Heart left ventricle (tissue), 16 donors: ENCODE data around the gene PLCB1. TPM values are rescaled to one million over a fixed set of nuclear protein-coding genes. Genes with fewer than 3 reads are reported as not detected.

Experiments
- ATAC-seq, 4 donors: fragments of 200-7000 bp; cut with Tn5 transposase; one replicate each; pipeline ENCODE4 v1.9.1; 2020 to 2022; ENCODE audit warnings: moderate library complexity in 4 of 4, mild to moderate bottlenecking in 3 of 4, moderate number of reproducible peaks in 1 of 4
- DNase-seq, 5 donors: peaks; one replicate each; pipeline ENCODE4 v3.0.0-alpha.2; 2020
- H3K27ac ChIP-seq, 12 donors: fragments of 200-600 bp; sonication (generic) in 4 of 12; one replicate each; pipeline versions ENCODE4 v1.5.0 to v1.8.0; 2016 to 2022; ENCODE audit warnings: mild to moderate bottlenecking in 2 of 12
- H3K27me3 ChIP-seq, 9 donors: fragments of 200-600 bp; sonication (generic) in 2 of 9; one replicate each; pipeline versions ENCODE4 v1.5.1 to v1.8.0; 2016 to 2022; ENCODE audit warnings: mild to moderate bottlenecking in 3 of 9
- H3K36me3 ChIP-seq, 9 donors: fragments of 200-600 bp; sonication (generic) in 2 of 9; one replicate each; pipeline versions ENCODE4 v1.5.0 to v1.8.0; 2018 to 2022; ENCODE audit warnings: mild to moderate bottlenecking in 2 of 9
- H3K4me1 ChIP-seq, 12 donors: fragments of 200-600 bp; sonication (generic) in 4 of 12; one replicate each; pipeline versions ENCODE4 v1.5.0 to v1.8.0; 2016 to 2022; ENCODE audit warnings: mild to moderate bottlenecking in 3 of 12
- H3K4me3 ChIP-seq, 12 donors: fragments of 200-600 bp; sonication (generic) in 4 of 12; one replicate each; pipeline versions ENCODE4 v1.5.0 to v1.8.0; 2017 to 2022; ENCODE audit warnings: mild to moderate bottlenecking in 9 of 12, moderate library complexity in 4 of 12
- H3K9me3 ChIP-seq, 12 donors: fragments of 200-600 bp; sonication (generic) in 4 of 12; one replicate each; pipeline versions ENCODE4 v1.5.0 to v1.8.0; 2016 to 2022; ENCODE audit warnings: mild to moderate bottlenecking in 1 of 12
- POLR2A ChIP-seq, 2 donors: fragments of 450-650 bp; IDR thresholded peaks; one replicate each; pipeline ENCODE4 v1.6.1; 2017; ENCODE audit warnings: antibody characterized with exemption in 2 of 2, mild to moderate bottlenecking in 2 of 2, moderate library complexity in 2 of 2
- WGBS, 4 donors: extraction: QIAGEN DNeasy Blood & Tissue Kit in 2 of 4; methylation state at CpG; one replicate each; pipeline versions ENCODE4 v1.1.5 to v1.1.7; 2013 to 2018; 5-methylcytosine and 5-hydroxymethylcytosine counted together
- intact Hi-C, 10 donors: fragments of 100-400 bp; cut with DNase I; formaldehyde crosslinking; loops; one replicate each; pipeline versions ENCODE4 v1.11.1 to v1.14.2; 2022
- polyA plus RNA-seq, 2 donors: library from polyadenylated mRNA; stranded (reverse); fragments of 200-250 nt; gene quantifications; one replicate each; pipeline ENCODE4 v1.2.3, GENCODE V29; 2013
- total RNA-seq, 9 donors: library from RNA; depleted of rRNA in 2 of 9; stranded (reverse); fragments of >200 nt in 2 of 9; fragmentation: NEBNext Ultra II Directional in 3 of 9; extraction: Animal tissue kit (Norgen Biotek cat#: 25700) in 3 of 9; gene quantifications; one replicate each; pipeline versions ENCODE4 v1.1.0 to v1.2.4, GENCODE V29; 2016 to 2023
- TF ChIP-seq, protein P1 (sequence below), 12 donors: fragments of 200-600 bp; sonication (generic) in 4 of 12; IDR thresholded peaks; one replicate each; pipeline versions ENCODE4 v1.5.0 to v1.8.0; 2018 to 2022; ENCODE audit warnings: antibody characterized with exemption in 12 of 12, mild to moderate bottlenecking in 5 of 12
- donor health status: ischemic (EF 13 %, LVEDD 7.1; RV severe dilation, severe dysfunction).
- donor health status: healthy with polysubstance abuse.
- donor health status: DM: no; HTN: yes; CAD: no.
- donor health status: DM: no; HTN: no; CAD: no.
- donor health status: ischemic (EF 25% LVEDD 6.9; RV normal size, moderate dysfunction).
- donor health status: ischemic (EF 25% LVEDD 5.7; RV mildly dilated, moderate dysfunction).
- donor health status: healthy.
- donor health status: DM: yes; HTN: yes; CAD: no.
- donor health status: ischemic (EF 35%, LVEDD 5.7; RV mildly dilated, moderate dysfunction).
- donor health status: nonischemic (EF 11% LVEDD 7.7; RV severe dilation, severe dysfunction).
- donor health status: DM: yes; HTN: yes; CAD: no.
- donor health status: PGD.
- donor health status: ischemic (EF 29% LVEDD 5.4; RV normal size, mild dysfunction).
- donor health status: nonischemic (EF 23%, LVEDD 6.1; RV moderate dilation, normal function).

Gene PLCB1
- total and polyA plus RNA-seq, 11 donors, result 2.5 to 12.1 (median 7.4) TPM

DNA sequence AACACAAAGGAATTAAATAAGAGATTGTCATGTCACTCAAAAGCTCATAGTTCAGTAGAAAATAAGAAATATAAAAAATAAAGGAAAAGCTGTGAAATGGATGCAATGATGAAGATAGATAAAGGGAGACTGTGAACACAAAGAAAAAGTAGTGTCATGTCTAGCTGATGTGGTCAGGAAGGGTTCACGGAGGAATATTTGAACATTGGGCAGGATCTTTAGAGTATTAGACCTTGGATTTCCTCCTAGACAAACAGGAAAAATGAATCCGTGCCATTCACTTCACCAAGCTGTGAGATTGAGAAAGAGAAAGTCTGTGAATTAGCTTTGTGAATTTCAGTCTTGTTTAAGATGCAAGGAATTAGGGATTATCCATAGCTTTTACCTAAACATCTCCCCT is 522.4 kb downstream of the PLCB1 start:
- ATAC-seq (no peak), DNase-seq (no peak)
- no peak overlapping the region for H3K4me3 ChIP-seq
- 42 to 58% (median 53%) methylated on average over 2 of the region's 2 CpGs for WGBS, 4 donors
- no peaks in the 10 kb centered on the region for H3K9me3 ChIP-seq
- H3K4me1 ChIP-seq, result peaks cover 0 to 49% (median 13%) of the 10 kb centered on the region in 12 donors
- intact Hi-C loops, result loop anchor here in 1 of 10 donors (10.0 kb wide), 1 partner anchor 110 kb away; no protein-coding TSS in a partner anchor
- no peaks in the 10 kb centered on the region for H3K27me3 ChIP-seq
- TF ChIP-seq, protein P1, sequence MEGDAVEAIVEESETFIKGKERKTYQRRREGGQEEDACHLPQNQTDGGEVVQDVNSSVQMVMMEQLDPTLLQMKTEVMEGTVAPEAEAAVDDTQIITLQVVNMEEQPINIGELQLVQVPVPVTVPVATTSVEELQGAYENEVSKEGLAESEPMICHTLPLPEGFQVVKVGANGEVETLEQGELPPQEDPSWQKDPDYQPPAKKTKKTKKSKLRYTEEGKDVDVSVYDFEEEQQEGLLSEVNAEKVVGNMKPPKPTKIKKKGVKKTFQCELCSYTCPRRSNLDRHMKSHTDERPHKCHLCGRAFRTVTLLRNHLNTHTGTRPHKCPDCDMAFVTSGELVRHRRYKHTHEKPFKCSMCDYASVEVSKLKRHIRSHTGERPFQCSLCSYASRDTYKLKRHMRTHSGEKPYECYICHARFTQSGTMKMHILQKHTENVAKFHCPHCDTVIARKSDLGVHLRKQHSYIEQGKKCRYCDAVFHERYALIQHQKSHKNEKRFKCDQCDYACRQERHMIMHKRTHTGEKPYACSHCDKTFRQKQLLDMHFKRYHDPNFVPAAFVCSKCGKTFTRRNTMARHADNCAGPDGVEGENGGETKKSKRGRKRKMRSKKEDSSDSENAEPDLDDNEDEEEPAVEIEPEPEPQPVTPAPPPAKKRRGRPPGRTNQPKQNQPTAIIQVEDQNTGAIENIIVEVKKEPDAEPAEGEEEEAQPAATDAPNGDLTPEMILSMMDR (IDR thresholded peaks at IDR 0.05), result no peak
- TF ChIP-seq POLR2A (IDR thresholded peaks at IDR 0.05), result no peak
- no peaks in the 10 kb centered on the region for H3K36me3 ChIP-seq
- peak overlapping the region in 1 of 12 donors; percentile 43 for H3K27ac ChIP-seq

DNA sequence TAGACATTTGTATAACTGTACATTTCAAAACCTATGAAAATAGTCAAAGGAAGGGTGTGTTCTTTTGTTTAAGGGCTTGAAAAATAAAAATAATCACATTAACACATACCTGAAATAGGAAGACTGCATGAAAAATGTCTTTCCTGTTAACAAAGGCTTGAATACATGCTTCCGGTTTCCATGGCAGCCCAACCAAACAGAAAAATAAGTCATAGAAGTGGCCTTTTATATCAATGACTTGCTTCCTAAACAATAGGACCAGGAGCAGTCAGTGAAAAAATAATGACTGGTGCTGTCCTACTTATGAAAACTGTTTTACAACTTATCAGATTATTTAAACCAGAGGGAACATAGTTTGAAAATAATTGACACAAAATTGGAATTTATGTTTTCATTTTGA is 524.3 kb downstream of the PLCB1 start:
- DNase-seq (peak in 2 of 5 donors; percentile 33 to 56), ATAC-seq (peak in 3 of 4 donors; percentile 10 to 89 (median 43))
- no peak overlapping the region for H3K4me3 ChIP-seq
- H3K27ac ChIP-seq, result peak overlapping the region in 5 of 12 donors; percentile 14 to 67 (median 56)
- 52 to 74% (median 58%) methylated on average over 1 of the region's 1 CpG for WGBS, 4 donors
- no peaks in the 10 kb centered on the region for H3K36me3 ChIP-seq
- no peaks in the 10 kb centered on the region for H3K27me3 ChIP-seq
- TF ChIP-seq, protein P1 (IDR thresholded peaks at IDR 0.05), result no peak
- H3K4me1 ChIP-seq, result peaks cover 0 to 40% (median 10%) of the 10 kb centered on the region in 12 donors
- H3K9me3 ChIP-seq, result no peaks in the 10 kb centered on the region
- intact Hi-C loops, result loop anchor here in 1 of 10 donors (10.0 kb wide), 1 partner anchor 112 kb away; no protein-coding TSS in a partner anchor

DNA sequence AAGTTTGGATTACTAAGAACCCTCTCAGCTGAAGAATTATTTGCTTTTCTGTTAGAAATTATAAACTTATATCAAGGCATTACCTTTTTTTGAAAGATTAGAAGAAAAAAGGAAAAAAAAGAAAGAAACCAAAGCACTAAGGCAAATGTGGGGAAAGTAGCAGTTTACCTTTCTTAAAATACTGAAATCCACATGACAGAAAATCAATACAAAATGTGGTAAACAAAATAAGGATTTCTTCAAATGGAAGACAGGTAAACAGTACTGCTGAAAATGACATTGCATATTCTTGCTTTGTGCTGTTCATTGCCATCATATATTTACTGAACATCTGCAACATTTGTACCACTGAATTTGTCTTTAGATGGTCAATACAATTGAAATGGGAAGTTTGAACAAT is 525.6 kb downstream of the PLCB1 start:
- intact Hi-C loops, result loop anchor here in 1 of 10 donors (10.0 kb wide), 1 partner anchor 113 kb away; no protein-coding TSS in a partner anchor
- H3K27me3 ChIP-seq, result no peaks in the 10 kb centered on the region
- no peaks in the 10 kb centered on the region for H3K9me3 ChIP-seq
- no peaks in the 10 kb centered on the region for H3K36me3 ChIP-seq
- DNase-seq (no peak), ATAC-seq (no peak)
- H3K4me3 ChIP-seq, result no peak overlapping the region
- H3K27ac ChIP-seq, result peak overlapping the region in 1 of 12 donors; percentile 56
- H3K4me1 ChIP-seq, result peaks cover 0 to 31% (median 9%) of the 10 kb centered on the region in 12 donors
- TF ChIP-seq, protein P1 (IDR thresholded peaks at IDR 0.05), result no peak
- TF ChIP-seq POLR2A (IDR thresholded peaks at IDR 0.05), result no peak

DNA sequence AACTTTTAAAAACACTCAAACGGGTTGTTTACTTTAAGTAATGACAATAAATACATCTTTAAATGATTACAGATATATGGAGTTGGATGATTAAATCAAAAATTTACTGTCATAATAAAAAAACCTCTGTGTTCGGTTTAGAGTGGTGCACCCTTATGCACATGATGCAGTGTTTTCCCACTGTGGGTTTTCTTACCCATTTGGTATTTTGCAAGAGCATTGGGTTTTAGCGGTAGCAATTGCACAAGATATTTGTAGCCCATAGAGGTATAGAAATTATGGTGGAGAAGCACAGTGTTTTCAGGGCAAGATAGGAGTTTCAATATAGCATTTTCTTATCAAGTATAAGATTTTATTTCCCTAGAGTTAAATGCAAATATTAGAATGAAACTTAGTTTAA is 526.0 kb downstream of the PLCB1 start:
- 93 to 97% (median 94%) methylated on average over 3 of the region's 3 CpGs for WGBS, 4 donors
- no peak for ATAC-seq
- Histone ChIP-seq H3K36me3 (no peaks in the 10 kb centered on the region), H3K27me3 (no peaks in the 10 kb centered on the region), H3K4me1 (peaks cover 0 to 31% (median 9%) of the 10 kb centered on the region in 12 donors), H3K9me3 (no peaks in the 10 kb centered on the region), H3K4me3 (no peak overlapping the region), H3K27ac (no peak overlapping the region)
- DNase-seq, result no peak
- intact Hi-C loops, result loop anchor here in 1 of 10 donors (10.0 kb wide), 1 partner anchor 113 kb away; no protein-coding TSS in a partner anchor
- TF ChIP-seq, protein P1 (IDR thresholded peaks at IDR 0.05), result no peak
- TF ChIP-seq POLR2A (IDR thresholded peaks at IDR 0.05), result no peak
